CD14-positive monocyte (primary cell): ENCODE measurements around the gene MYH9. TPM values are rescaled to one million over a fixed set of nuclear protein-coding genes. Genes with fewer than 3 reads are reported as not detected.
"Not testable (repeated sequence)": the region's sequence is repeated elsewhere in the genome, so short reads cannot be mapped to it uniquely, and the experiment has no call there.

Source experiments
- DNase-seq, 3 donors: peaks; one replicate each; pipeline ENCODE4 v3.0.0-alpha.2; 2011 to 2022
- H2AFZ ChIP-seq: 2 replicates; pipeline ENCODE4 v1.6.0; 2012; ENCODE audit warnings: mild to moderate bottlenecking, low read depth, low read length, inconsistent platforms; ENCODE audit not compliant: insufficient read depth, poor library complexity, severe bottlenecking
- H3K27ac ChIP-seq, 2 donors: 1 replicate in 1 of 2; 2 replicates in 1 of 2; pipeline ENCODE4 v1.5.1; 2012 to 2013; ENCODE audit warnings: low read length in 2 of 2, control low read depth in 1 of 2, inconsistent platforms in 1 of 2, low read depth in 1 of 2, mild to moderate bottlenecking in 1 of 2
- H3K27me3 ChIP-seq, 2 donors: one replicate each; pipeline versions ENCODE4 v1.6.0 to v1.6.1; 2011 to 2013; ENCODE audit warnings: low read length in 2 of 2; ENCODE audit not compliant: control insufficient read depth in 2 of 2, insufficient read depth in 2 of 2
- H3K36me3 ChIP-seq, 2 donors: replicated peaks in 1 of 2; 1 replicate in 1 of 2; 2 replicates in 1 of 2; pipeline versions ENCODE4 v1.5.1 to v1.6.1; 2012 to 2013; ENCODE audit warnings: low read length in 2 of 2, control low read depth in 1 of 2, inconsistent platforms in 1 of 2, mild to moderate bottlenecking in 1 of 2; ENCODE audit not compliant: insufficient read depth in 2 of 2, control insufficient read depth in 1 of 2
- H3K4me1 ChIP-seq, 2 donors: 1 replicate in 1 of 2; 2 replicates in 1 of 2; pipeline versions ENCODE4 v1.5.1 to v1.6.1; 2012 to 2013; ENCODE audit warnings: low read length in 2 of 2, control low read depth in 1 of 2, inconsistent platforms in 1 of 2, mild to moderate bottlenecking in 1 of 2, moderate library complexity in 1 of 2; ENCODE audit not compliant: insufficient read depth in 2 of 2, control insufficient read depth in 1 of 2
- H3K4me2 ChIP-seq: replicated peaks from 2 replicates; pipeline ENCODE3; 2012; ENCODE audit warnings: low read length, moderate library complexity, mild to moderate bottlenecking; ENCODE audit not compliant: poor library complexity, severe bottlenecking; ENCODE audit errors: extremely low read depth
- H3K4me3 ChIP-seq, 3 experiments: fragments of 200-600 bp in 1 of 3; sonication (generic) in 1 of 3; replicated peaks in 1 of 3; 1 replicate in 2 of 3; 2 replicates in 1 of 3; pipeline ENCODE4 v1.5.1; 2011 to 2013; ENCODE audit warnings: low read length in 3 of 3, mild to moderate bottlenecking in 3 of 3, control low read depth in 2 of 3, low read depth in 2 of 3, inconsistent platforms in 1 of 3, moderate library complexity in 1 of 3
- H3K79me2 ChIP-seq: 2 replicates; pipeline ENCODE4 v1.6.0; 2012; ENCODE audit warnings: mild to moderate bottlenecking, control low read depth, inconsistent platforms, low read length, moderate library complexity; ENCODE audit not compliant: insufficient read depth
- H3K9ac ChIP-seq: 2 replicates; pipeline ENCODE4 v1.6.0; 2017; ENCODE audit warnings: low read length, mild to moderate bottlenecking; ENCODE audit not compliant: insufficient read depth, poor library complexity, severe bottlenecking
- H3K9me3 ChIP-seq, 2 donors: replicated peaks in 1 of 2; 1 replicate in 1 of 2; 2 replicates in 1 of 2; pipeline versions ENCODE4 v1.5.1 to v1.6.1; 2012 to 2013; ENCODE audit warnings: low read length in 2 of 2, control low read depth in 1 of 2; ENCODE audit not compliant: control insufficient read depth in 1 of 2, insufficient read depth in 1 of 2
- H4K20me1 ChIP-seq: 2 replicates; pipeline ENCODE4 v1.6.0; 2012; ENCODE audit warnings: mild to moderate bottlenecking, low read length, control low read depth, moderate library complexity; ENCODE audit not compliant: insufficient read depth
- H3K27ac Mint-ChIP-seq, 7 donors: one replicate each; pipeline ENCODE4 v1.8.0; 2020; ENCODE audit warnings: mild to moderate bottlenecking in 7 of 7, mixed read lengths in 7 of 7, moderate library complexity in 6 of 7, inconsistent platforms in 2 of 7
- H3K27me3 Mint-ChIP-seq, 3 donors: one replicate each; pipeline ENCODE4 v1.8.0; 2021 to 2022; ENCODE audit warnings: low read depth in 3 of 3, mild to moderate bottlenecking in 3 of 3, mixed read lengths in 3 of 3, moderate library complexity in 3 of 3, inconsistent platforms in 1 of 3
- H3K36me3 Mint-ChIP-seq, 2 donors: one replicate each; pipeline ENCODE4 v1.8.0; 2020; ENCODE audit warnings: mixed read lengths in 2 of 2, inconsistent platforms in 1 of 2, mild to moderate bottlenecking in 1 of 2
- H3K4me1 Mint-ChIP-seq: one replicate; pipeline ENCODE4 v1.8.0; 2020; ENCODE audit warnings: mild to moderate bottlenecking, mixed read lengths
- H3K4me3 Mint-ChIP-seq, 2 donors: one replicate each; pipeline ENCODE4 v1.8.0; 2020; ENCODE audit warnings: mild to moderate bottlenecking in 2 of 2, mixed read lengths in 2 of 2, moderate library complexity in 1 of 2
- H3K9me3 Mint-ChIP-seq, 7 donors: one replicate each; pipeline ENCODE4 v1.8.0; 2020 to 2022; ENCODE audit warnings: mixed read lengths in 7 of 7, mild to moderate bottlenecking in 6 of 7, moderate library complexity in 6 of 7, inconsistent platforms in 2 of 7
- WGBS: methylation state at CpG from one replicate; pipeline ENCODE4 v1.1.5; 2013; ENCODE audit warnings: missing lambda C conversion rate; ENCODE audit not compliant: insufficient coverage; 5-methylcytosine and 5-hydroxymethylcytosine counted together
- intact Hi-C, 2 donors: fragments of 100-400 bp; cut with micrococcal nuclease; formaldehyde crosslinking; loops; one replicate each; pipeline versions ENCODE4 v1.15.0 to v1.15.1; 2023
- polyA plus RNA-seq, 3 donors: library from polyadenylated mRNA; depleted of rRNA in 1 of 3; unstranded in 2 of 3; stranded (reverse) in 1 of 3; fragments of 300-500 nt in 2 of 3; fragments of >200 nt in 1 of 3; fragmentation: Illumina TruSeq in 2 of 3; gene quantifications; 1 replicate in 2 of 3; 2 replicates in 1 of 3; pipeline ENCODE4 v1.2.3, GENCODE V29; 2012 to 2021
- TF ChIP-seq, protein P1 (sequence below): fragments of 200-600 bp; IDR thresholded peaks from one replicate; pipeline ENCODE4 v1.8.0; 2022; ENCODE audit warnings: antibody characterized with exemption, mild to moderate bottlenecking

MYH9 gene
- polyA plus RNA-seq, 3 donors: 35.6 to 163 (median 79.5) TPM

DNA sequence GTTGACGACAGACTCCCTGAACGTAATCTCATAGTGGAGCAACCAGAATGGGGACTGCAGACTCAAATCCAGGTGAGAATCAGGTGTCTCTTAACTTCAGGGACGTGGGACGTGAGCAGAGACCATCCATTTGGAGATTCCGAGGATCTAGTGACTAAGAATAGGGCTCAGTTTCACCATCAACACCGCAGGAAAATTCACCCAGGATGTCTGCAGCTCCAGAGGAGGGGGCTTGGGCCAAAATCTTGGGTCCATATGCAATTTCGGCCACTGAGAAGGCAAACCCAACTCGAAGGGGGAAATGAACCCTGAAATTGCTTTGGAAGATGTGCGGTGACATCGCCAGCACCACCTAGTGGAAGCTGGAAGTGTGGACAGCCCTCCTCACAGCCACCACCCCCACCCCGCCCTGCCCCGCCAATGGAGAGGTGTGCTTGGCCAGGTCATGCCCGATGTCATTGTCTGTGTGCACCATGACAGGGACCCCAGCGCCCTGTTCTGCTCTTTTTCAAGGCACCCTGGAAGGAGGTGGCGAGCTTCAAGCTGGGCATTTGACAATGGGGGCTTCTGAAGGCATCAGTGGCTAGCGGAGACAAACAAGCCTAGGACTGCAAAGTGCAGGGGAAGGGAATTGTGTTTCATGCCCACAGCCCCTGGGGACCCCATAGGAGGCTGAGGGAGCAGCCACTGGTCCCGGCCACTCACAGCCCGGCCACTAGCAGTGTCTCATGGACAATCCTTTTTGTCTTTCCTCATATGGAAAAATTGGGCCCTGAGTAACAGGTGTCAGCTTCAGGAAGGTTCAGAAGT, 110.1 kb downstream of the MYH9 start:
- H4K20me1 ChIP-seq: peaks cover 55% of the 10 kb centered on the region
- no peaks in the 10 kb centered on the region for H3K79me2 ChIP-seq
- no peak overlapping the region for H3K4me3 ChIP-seq
- Mint-ChIP-seq H3K27ac (peak overlapping the region in 1 of 7 donors; percentile 57), H3K9me3 (no peaks in the 10 kb centered on the region), H3K27me3 (peaks cover 0 to 2% (median 1%) of the 10 kb centered on the region in 3 donors), H3K4me3 (no peak overlapping the region), H3K36me3 (peaks cover 23 to 31% of the 10 kb centered on the region in 2 donors), H3K4me1 (peaks cover 32% of the 10 kb centered on the region)
- TF ChIP-seq, protein P1, sequence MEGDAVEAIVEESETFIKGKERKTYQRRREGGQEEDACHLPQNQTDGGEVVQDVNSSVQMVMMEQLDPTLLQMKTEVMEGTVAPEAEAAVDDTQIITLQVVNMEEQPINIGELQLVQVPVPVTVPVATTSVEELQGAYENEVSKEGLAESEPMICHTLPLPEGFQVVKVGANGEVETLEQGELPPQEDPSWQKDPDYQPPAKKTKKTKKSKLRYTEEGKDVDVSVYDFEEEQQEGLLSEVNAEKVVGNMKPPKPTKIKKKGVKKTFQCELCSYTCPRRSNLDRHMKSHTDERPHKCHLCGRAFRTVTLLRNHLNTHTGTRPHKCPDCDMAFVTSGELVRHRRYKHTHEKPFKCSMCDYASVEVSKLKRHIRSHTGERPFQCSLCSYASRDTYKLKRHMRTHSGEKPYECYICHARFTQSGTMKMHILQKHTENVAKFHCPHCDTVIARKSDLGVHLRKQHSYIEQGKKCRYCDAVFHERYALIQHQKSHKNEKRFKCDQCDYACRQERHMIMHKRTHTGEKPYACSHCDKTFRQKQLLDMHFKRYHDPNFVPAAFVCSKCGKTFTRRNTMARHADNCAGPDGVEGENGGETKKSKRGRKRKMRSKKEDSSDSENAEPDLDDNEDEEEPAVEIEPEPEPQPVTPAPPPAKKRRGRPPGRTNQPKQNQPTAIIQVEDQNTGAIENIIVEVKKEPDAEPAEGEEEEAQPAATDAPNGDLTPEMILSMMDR: peak; percentile 82
- peaks cover 16 to 34% of the 10 kb centered on the region in 2 donors for H3K4me1 ChIP-seq
- H3K9ac ChIP-seq: no peak overlapping the region
- DNase-seq: peak; percentile 60 to 68 (median 62)
- intact Hi-C loops: loop anchor here (5.0 to 10.0 kb wide), 2 partner anchors 83 to 85 kb away; no protein-coding TSS in a partner anchor
- no peaks in the 10 kb centered on the region for H3K27me3 ChIP-seq
- 66% methylated on average over 5 of the region's 18 CpGs for WGBS
- H3K27ac ChIP-seq: no peak overlapping the region
- H2AFZ ChIP-seq: no peak overlapping the region
- no peak overlapping the region for H3K4me2 ChIP-seq
- H3K9me3 ChIP-seq: no peaks in the 10 kb centered on the region
- H3K36me3 ChIP-seq: peaks cover 18 to 25% of the 10 kb centered on the region in 2 donors

DNA sequence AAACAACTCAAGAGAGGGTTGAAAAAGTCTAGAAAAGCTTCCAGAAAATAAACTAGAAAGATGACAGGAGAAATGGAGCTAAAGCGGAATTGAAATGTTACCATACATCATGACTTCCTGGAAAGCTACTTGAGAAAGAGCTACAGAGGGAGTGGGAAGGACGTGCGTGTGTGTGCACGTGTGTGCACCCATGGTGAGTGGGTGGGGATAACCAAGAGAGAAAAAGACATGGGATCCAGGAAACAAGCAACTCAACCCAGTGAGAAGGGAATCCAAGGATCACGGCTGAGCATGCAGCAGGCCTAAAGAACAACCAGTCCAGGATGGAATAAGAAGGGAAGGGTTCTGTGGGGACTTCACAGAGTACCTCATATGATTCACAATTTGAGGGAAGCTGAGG, 113.2 kb downstream of the MYH9 start:
- peaks cover under 1 to 4% of the 10 kb centered on the region in 2 donors for H3K36me3 Mint-ChIP-seq
- no peak overlapping the region for H2AFZ ChIP-seq
- H3K9me3 Mint-ChIP-seq: no peaks in the 10 kb centered on the region
- no peak overlapping the region for H3K4me2 ChIP-seq
- no peak overlapping the region for H3K27ac ChIP-seq
- H3K36me3 ChIP-seq: no peaks in the 10 kb centered on the region
- no peak overlapping the region for H3K4me3 ChIP-seq
- peaks cover 10 to 15% of the 10 kb centered on the region in 2 donors for H3K4me1 ChIP-seq
- WGBS: 92% methylated on average over 3 of the region's 5 CpGs
- no peak for DNase-seq
- H3K9ac ChIP-seq: no peak overlapping the region
- H3K4me1 Mint-ChIP-seq: peaks cover 19% of the 10 kb centered on the region
- peak overlapping the region in 1 of 7 donors; percentile 26 for H3K27ac Mint-ChIP-seq
- no peaks in the 10 kb centered on the region for H3K27me3 ChIP-seq
- H3K79me2 ChIP-seq: no peaks in the 10 kb centered on the region
- H4K20me1 ChIP-seq: peaks cover 24% of the 10 kb centered on the region
- H3K27me3 Mint-ChIP-seq: peaks cover 4 to 9% (median 5%) of the 10 kb centered on the region in 3 donors
- TF ChIP-seq, protein P1: no peak
- intact Hi-C loops: loop anchor here in 1 of 2 donors (10.0 kb wide), 1 partner anchor 80 kb away; no protein-coding TSS in a partner anchor
- no peak overlapping the region for H3K4me3 Mint-ChIP-seq
- H3K9me3 ChIP-seq: no peaks in the 10 kb centered on the region

DNA sequence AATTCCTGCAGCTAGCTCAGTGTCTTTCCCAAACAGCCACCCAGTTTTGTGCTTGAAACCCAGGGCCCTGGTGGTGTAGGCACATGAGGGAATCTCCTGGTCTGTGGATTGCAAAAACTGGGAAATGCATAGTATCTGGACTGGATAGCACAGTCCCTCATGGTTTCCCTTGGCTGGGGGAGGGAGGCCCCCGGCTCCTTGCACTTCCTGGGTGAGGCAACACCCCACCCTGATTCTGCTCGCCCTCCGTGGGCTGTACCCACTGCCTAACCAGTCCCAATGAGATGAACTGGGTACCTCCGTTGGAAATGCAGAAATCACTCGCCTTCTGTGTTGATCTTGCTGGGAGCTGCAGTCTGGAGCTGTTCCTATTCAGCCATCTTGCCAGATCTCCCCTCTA, 115.8 kb downstream of the MYH9 start:
- H3K4me1 ChIP-seq, H3K27ac ChIP-seq, DNase-seq, H3K27me3 Mint-ChIP-seq, H3K4me3 Mint-ChIP-seq, H3K9me3 Mint-ChIP-seq, H3K4me2 ChIP-seq, H3K9ac ChIP-seq, H3K36me3 ChIP-seq, H3K27ac Mint-ChIP-seq, H3K36me3 Mint-ChIP-seq, H2AFZ ChIP-seq, H4K20me1 ChIP-seq, H3K4me3 ChIP-seq, H3K27me3 ChIP-seq, H3K4me1 Mint-ChIP-seq, H3K9me3 ChIP-seq, H3K79me2 ChIP-seq: not testable (repeated sequence)
- 37% methylated on average over 5 of the region's 5 CpGs for WGBS
- intact Hi-C loops: loop anchor here in 1 of 2 donors (10.0 kb wide), 1 partner anchor 77 kb away; no protein-coding TSS in a partner anchor
